Neural cell (in vitro differentiated cells): ENCODE results near the gene KLHDC8B. TPM values are rescaled to one million over a fixed set of nuclear protein-coding genes. Genes with fewer than 3 reads are reported as not detected.

Source experiments
- H2AFZ ChIP-seq: fragments of 200-600, 300-800 bp; sonication (generic), shearing (Covaris generic); 2 replicates; pipeline ENCODE4 v1.6.0; 2014; ENCODE audit warnings: low read depth, mild to moderate bottlenecking, antibody characterized with exemption, low read length, moderate library complexity
- H3F3A ChIP-seq: fragments of 200-600 bp; shearing (Covaris generic); 2 replicates; pipeline ENCODE4 v1.6.1; 2016; ENCODE audit warnings: mild to moderate bottlenecking, moderate library complexity, mixed read lengths, antibody characterized with exemption, low read length; ENCODE audit not compliant: insufficient read depth, poor library complexity, severe bottlenecking
- H3K27ac ChIP-seq: fragments of 200-600, 300-800 bp; sonication (generic), shearing (Covaris generic); 2 replicates; pipeline ENCODE4 v1.5.1; 2014; ENCODE audit warnings: mild to moderate bottlenecking, low read length, moderate library complexity
- H3K27me3 ChIP-seq: fragments of 300-800, 200-600 bp; sonication (generic), shearing (Covaris generic); 2 replicates; pipeline ENCODE4 v1.6.0; 2014; ENCODE audit warnings: mild to moderate bottlenecking, low read depth, low read length, moderate library complexity; ENCODE audit not compliant: insufficient read depth
- H3K36me3 ChIP-seq: fragments of 300-800, 200-600 bp; sonication (generic), shearing (Covaris generic); 2 replicates; pipeline ENCODE4 v1.5.1; 2014; ENCODE audit warnings: mild to moderate bottlenecking, antibody characterized with exemption, low read length, moderate library complexity; ENCODE audit not compliant: insufficient read depth
- H3K4me2 ChIP-seq: fragments of 300-800, 200-600 bp; sonication (generic), shearing (Covaris generic); 2 replicates; pipeline ENCODE4 v1.6.0; 2014; ENCODE audit warnings: mild to moderate bottlenecking, low read length
- H3K4me3 ChIP-seq: fragments of 300-800, 200-600 bp; sonication (generic), shearing (Covaris generic); 2 replicates; pipeline ENCODE4 v1.5.1; 2014; ENCODE audit warnings: mild to moderate bottlenecking, low read length, moderate library complexity
- H3K79me2 ChIP-seq: fragments of 200-600 bp; shearing (Covaris generic); replicated peaks from 2 replicates; pipeline ENCODE4 v1.6.0; 2014; ENCODE audit warnings: mild to moderate bottlenecking, low read length, moderate library complexity; ENCODE audit not compliant: insufficient read depth
- H3K9ac ChIP-seq: fragments of 300-800, 200-600 bp; sonication (generic), shearing (Covaris generic); 2 replicates; pipeline ENCODE4 v1.6.1; 2016; ENCODE audit warnings: mild to moderate bottlenecking, low read length, mixed read lengths
- H3K9me2 ChIP-seq: fragments of 200-600 bp; shearing (Covaris generic); 2 replicates; pipeline ENCODE4 v1.6.1; 2016; ENCODE audit warnings: mild to moderate bottlenecking, low read length, mixed read lengths; ENCODE audit not compliant: insufficient read depth
- H3K9me3 ChIP-seq: fragments of 200-600, 300-800 bp; sonication (generic), shearing (Covaris generic); 2 replicates; pipeline ENCODE4 v1.6.1; 2016; ENCODE audit warnings: mild to moderate bottlenecking, mixed run types, low read length, moderate library complexity, mixed read lengths
- H4K20me1 ChIP-seq: fragments of 200-600 bp; shearing (Covaris generic); 2 replicates; pipeline ENCODE4 v1.6.1; 2016; ENCODE audit warnings: mild to moderate bottlenecking, mixed run types; ENCODE audit not compliant: insufficient read depth
- CTCF ChIP-seq: fragments of 450-650 bp; IDR thresholded peaks from 2 replicates; pipeline ENCODE4 v1.5.1; 2014; ENCODE audit warnings: antibody characterized with exemption, mild to moderate bottlenecking, moderate library complexity; ENCODE audit not compliant: poor library complexity, severe bottlenecking
- EP300 ChIP-seq: fragments of 450-650 bp; conservative IDR thresholded peaks from 2 replicates; pipeline ENCODE4 v1.6.1; 2014; ENCODE audit warnings: antibody characterized with exemption, mild to moderate bottlenecking, moderate library complexity; ENCODE audit not compliant: poor library complexity, severe bottlenecking
- EZH2 ChIP-seq: fragments of 200-600, 300-800 bp; shearing (Covaris generic), sonication (generic); IDR thresholded peaks from 2 replicates; pipeline ENCODE4 v1.6.1; 2014; ENCODE audit warnings: antibody characterized with exemption, low read length, borderline replicate concordance, mild to moderate bottlenecking; ENCODE audit not compliant: insufficient read depth, poor library complexity, severe bottlenecking
- MXI1 ChIP-seq: fragments of 450-650 bp; conservative IDR thresholded peaks from 2 replicates; pipeline ENCODE4 v1.6.1; 2014; ENCODE audit warnings: antibody characterized with exemption, mild to moderate bottlenecking; ENCODE audit not compliant: poor library complexity, severe bottlenecking
- POLR2AphosphoS5 ChIP-seq: IDR thresholded peaks from 2 replicates; pipeline ENCODE4 v1.6.1; 2012
- RAD21 ChIP-seq: fragments of 450-650 bp; conservative IDR thresholded peaks from 2 replicates; pipeline ENCODE4 v1.6.1; 2014; ENCODE audit warnings: antibody characterized with exemption, mild to moderate bottlenecking, moderate library complexity
- REST ChIP-seq: IDR thresholded peaks from 2 replicates; pipeline ENCODE4 v1.6.1; 2012; ENCODE audit warnings: borderline replicate concordance
- SMC3 ChIP-seq: fragments of 450-650 bp; conservative IDR thresholded peaks from 2 replicates; pipeline ENCODE4 v1.6.1; 2014; ENCODE audit warnings: antibody characterized with exemption, mild to moderate bottlenecking, moderate library complexity; ENCODE audit not compliant: poor library complexity
- TAF1 ChIP-seq: IDR thresholded peaks from 2 replicates; pipeline ENCODE4 v1.6.1; 2012; ENCODE audit warnings: low read depth
- polyA plus RNA-seq: library from polyadenylated mRNA; depleted of rRNA; stranded (reverse); fragments of >200 nt; gene quantifications from 2 replicates; pipeline ENCODE4 v1.2.3, GENCODE V29; 2014

Gene KLHDC8B
- polyA plus RNA-seq, 1 donor from 2014 or later: 65.1 TPM

- Histone ChIP-seq H3K27ac (no peak overlapping the region), H3K9me2 (no peaks in the 10 kb centered on the region), H3K9me3 (no peaks in the 10 kb centered on the region), H3F3A (no peaks in the 10 kb centered on the region), H2AFZ (no peak overlapping the region), H3K4me2 (no peak overlapping the region), H3K9ac (no peak overlapping the region), H3K36me3 (no peaks in the 10 kb centered on the region), H3K27me3 (no peaks in the 10 kb centered on the region), H3K79me2 (peaks cover 18% of the 10 kb centered on the region), H3K4me3 (no peak overlapping the region), H4K20me1 (no peaks in the 10 kb centered on the region)
- TF ChIP-seq POLR2AphosphoS5 (no peak), EP300 (no peak), MXI1 (no peak), CTCF (no peak), SMC3 (no peak), TAF1 (no peak), EZH2 (no peak), REST (no peak), RAD21 (no peak)
These were observed 10.2 kb upstream of the KLHDC8B start for GRCh38 chr3:49161197-49161596.

- TF ChIP-seq MXI1 (no peak), TAF1 (no peak), POLR2AphosphoS5 (no peak), REST (no peak), RAD21 (no peak), SMC3 (no peak), EP300 (no peak), CTCF (no peak), EZH2 (no peak)
- H4K20me1 ChIP-seq: no peaks in the 10 kb centered on the region
- H3K27ac ChIP-seq: no peak overlapping the region
- no peak overlapping the region for H2AFZ ChIP-seq
- H3K27me3 ChIP-seq: no peaks in the 10 kb centered on the region
- H3K9me2 ChIP-seq: no peaks in the 10 kb centered on the region
- H3K9ac ChIP-seq: no peak overlapping the region
- H3K4me2 ChIP-seq: no peak overlapping the region
- H3K79me2 ChIP-seq: peaks cover 24% of the 10 kb centered on the region
- no peaks in the 10 kb centered on the region for H3K9me3 ChIP-seq
- no peak overlapping the region for H3K4me3 ChIP-seq
- no peaks in the 10 kb centered on the region for H3K36me3 ChIP-seq
- no peaks in the 10 kb centered on the region for H3F3A ChIP-seq
These were observed 9.4 kb upstream of the KLHDC8B start for GRCh38 chr3:49161808-49162530.
